Testis (tissue), 2 donors: ENCODE measurements around the gene CDK11B.
"Not testable (repeated sequence)": the region's sequence is repeated elsewhere in the genome, so short reads cannot be mapped to it uniquely, and the experiment has no call there.

Experiments used
- CTCF ChIP-seq, 3 experiments: fragments of 450-650 bp in 2 of 3; fragments of 200-600 bp in 1 of 3; sonication (generic) in 1 of 3; IDR thresholded peaks; one replicate each; pipeline ENCODE4 v1.5.1; 2016 to 2019; ENCODE audit warnings: antibody characterized with exemption in 3 of 3, mild to moderate bottlenecking in 2 of 3, moderate library complexity in 1 of 3
- POLR2A ChIP-seq: fragments of 450-650 bp; IDR thresholded peaks from one replicate; pipeline ENCODE4 v1.6.1; 2017; ENCODE audit warnings: antibody characterized with exemption, mild to moderate bottlenecking, moderate library complexity

GRCh38 chr1:1676087-1676486, 17.3 kb upstream of the CDK11B start:
- not testable (repeated sequence) for TF ChIP-seq CTCF (IDR thresholded peaks at IDR 0.05); POLR2A
